ENCODE data around the gene ADAMTS8.
A peak's percentile ranks its signal among the peaks of the same experiment; 100 is the strongest.

ADAMTS8 gene

DNA sequence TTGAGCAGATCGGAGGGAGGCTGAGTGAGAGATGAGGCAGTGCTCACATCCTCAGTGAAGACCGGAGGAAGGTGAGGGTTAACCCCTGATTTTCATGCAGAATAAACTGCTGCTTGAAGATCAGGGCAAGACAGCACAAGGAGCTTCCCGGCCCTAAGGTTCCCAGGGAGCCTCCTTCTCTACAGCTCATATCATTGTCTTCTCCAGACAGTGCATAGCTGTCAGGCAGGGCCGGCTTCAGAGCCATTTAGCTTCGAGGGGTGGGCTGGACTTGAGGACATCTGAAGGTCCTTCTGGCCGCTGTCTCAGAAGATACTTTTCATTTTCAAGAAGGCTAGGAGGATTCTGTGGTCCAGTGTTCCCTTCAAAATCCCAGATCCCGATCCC, 7.2 kb downstream of the ADAMTS8 start:
- DNase-seq: no peak

DNA sequence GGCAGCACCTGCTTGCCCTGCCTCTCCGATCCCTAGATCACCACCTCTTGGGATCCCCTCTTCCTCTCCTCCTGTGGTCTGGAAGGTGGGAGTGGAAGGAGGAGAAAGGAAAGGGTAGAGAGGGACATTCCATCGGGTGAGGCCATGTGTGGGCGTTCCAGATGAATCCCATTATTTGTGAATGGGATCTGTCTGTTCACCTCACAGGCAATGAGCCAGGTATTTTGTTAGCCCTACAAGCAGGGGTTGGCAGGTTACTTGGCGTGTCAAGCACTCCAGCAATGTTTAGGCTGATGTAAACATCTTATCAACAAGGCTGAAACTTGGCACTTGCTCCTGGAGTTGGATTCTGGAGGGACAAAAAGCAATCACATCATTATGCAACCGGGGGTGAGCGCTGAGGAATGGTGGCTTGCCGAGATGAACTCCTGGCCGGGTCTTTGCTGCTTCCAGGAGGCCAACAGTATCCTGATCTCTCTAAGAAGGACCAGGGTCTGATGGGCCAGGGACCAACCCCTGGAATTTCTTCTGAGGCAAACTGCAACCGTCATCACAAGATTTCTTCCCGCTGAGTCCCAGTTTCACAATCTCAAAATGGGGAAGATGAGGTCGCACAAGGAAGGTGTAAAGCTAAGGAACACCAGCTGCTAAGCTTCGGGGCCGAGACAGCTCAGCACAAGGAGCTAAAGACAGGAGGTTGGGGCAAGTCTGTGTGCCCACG, 7.8 kb downstream of the ADAMTS8 start:
- no peak for DNase-seq

DNA sequence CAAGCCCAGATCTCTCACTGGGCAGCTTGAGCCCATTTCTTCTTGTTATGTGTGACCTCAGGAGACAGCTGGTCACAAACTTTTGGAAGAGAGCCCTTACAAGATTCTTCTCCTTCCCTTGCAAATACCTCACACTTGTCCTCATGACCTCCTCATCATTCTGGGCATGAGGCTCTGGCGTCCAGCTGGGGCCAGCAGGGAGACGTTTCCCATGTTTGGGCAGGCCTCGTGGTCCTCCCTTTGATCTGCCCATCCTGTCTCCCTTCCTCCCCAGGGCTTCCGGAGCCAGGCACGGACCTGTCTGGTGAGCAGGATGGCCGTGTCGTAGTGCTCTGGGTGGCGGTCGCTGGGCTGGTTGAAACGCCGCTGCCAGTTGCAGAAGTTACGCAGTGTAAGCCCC, 9.7 kb downstream of the ADAMTS8 start:
- no peak for DNase-seq

DNA sequence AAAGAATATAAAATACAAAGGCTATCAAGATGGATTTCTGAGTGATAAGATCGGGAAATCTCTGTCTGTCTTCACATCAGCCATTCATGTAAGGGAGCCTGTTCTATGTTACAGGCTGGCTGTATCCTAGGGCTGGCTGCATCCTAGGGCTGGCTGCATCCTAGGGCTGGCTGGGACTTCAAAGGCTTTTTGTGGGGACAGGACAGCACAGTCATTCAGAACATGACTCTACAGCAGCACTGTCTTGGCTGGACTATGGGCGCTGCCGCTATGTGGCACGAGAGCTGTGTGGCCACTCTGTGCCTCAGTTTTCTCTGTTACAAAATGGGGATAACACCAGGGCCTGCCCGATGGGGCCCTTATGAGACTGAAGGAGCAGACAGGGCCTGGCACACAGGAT, 10.2 kb downstream of the ADAMTS8 start:
- DNase-seq: peak in 31 of 51 donors; percentile 6 to 79 (median 44)

DNA sequence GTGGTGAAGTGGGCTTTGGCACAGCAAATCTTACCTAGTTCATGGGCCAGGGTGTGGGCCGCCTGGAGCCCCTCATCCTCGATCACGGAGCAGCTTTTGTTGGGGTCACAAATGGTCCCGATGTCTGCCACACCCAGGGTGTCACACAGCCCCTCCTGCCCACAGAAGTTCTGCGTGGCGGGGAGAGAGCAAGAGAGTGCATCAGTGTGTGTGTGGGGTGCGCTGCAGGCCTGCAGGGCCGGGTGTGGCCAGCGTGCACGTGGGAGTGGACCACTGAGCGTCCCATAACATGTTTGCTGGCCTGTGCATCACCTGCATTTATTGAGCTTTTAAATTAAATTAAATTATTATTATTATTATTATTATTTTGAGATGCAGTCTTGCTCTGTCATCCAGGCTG, 11.5 kb downstream of the ADAMTS8 start:
- DNase-seq: no peak

DNA sequence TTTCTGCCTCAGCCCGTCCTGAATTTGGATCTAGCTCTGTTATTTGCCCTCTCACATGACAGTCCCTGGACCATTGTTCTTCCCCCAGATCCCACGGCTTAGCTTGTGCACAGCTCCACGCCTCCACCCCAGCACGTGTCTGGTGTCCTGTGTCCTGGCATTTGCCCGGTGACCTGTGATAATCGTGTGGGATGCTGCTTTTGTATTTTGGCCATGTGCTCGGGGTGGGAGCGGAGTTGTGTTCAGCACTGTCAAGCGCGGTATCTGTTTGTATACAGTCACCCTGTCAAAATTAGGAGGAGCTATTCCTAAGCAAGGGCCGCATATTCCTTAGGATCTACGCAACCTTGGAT, 11.9 kb downstream of the ADAMTS8 start:
- no peak for DNase-seq

DNA sequence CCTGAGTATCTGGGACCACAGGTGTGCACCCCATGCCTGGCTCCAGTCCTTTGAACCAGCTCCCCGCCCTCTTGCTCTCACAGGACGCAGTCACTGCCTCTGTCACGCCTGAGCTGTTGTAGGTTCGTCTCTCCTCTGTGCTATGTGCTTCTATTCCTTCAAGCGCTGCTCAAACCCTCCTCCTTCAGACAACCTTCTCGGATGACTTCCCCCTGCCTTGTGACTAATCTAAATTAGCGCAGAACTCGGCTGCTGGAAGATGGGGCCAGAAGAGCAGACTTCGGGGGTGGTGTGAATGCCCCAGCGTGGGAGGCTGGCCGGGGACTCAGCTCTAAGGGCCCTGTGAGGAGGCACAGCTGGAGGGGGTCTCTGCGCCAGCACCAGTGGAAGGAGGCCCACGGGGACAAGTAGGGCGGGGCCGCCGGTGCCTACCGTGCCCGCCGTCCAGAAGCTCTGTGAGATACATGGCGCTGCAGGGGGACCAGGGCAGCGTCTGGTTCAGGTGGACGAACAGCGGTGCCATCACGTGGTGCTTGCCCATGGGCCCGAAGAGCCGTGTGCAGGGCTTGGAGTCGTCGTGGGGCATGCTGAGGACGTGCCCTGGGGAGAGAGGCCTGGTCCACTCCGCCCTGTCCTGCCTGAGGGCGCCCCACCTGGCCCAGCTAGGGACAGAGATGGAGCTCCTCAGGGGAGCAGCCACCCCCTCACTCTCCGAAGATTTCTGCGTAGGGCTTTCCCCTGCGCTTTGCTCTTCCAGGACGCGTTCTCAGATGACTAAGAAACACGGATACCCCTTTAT, 12.5 kb downstream of the ADAMTS8 start:
- no peak for DNase-seq

DNA sequence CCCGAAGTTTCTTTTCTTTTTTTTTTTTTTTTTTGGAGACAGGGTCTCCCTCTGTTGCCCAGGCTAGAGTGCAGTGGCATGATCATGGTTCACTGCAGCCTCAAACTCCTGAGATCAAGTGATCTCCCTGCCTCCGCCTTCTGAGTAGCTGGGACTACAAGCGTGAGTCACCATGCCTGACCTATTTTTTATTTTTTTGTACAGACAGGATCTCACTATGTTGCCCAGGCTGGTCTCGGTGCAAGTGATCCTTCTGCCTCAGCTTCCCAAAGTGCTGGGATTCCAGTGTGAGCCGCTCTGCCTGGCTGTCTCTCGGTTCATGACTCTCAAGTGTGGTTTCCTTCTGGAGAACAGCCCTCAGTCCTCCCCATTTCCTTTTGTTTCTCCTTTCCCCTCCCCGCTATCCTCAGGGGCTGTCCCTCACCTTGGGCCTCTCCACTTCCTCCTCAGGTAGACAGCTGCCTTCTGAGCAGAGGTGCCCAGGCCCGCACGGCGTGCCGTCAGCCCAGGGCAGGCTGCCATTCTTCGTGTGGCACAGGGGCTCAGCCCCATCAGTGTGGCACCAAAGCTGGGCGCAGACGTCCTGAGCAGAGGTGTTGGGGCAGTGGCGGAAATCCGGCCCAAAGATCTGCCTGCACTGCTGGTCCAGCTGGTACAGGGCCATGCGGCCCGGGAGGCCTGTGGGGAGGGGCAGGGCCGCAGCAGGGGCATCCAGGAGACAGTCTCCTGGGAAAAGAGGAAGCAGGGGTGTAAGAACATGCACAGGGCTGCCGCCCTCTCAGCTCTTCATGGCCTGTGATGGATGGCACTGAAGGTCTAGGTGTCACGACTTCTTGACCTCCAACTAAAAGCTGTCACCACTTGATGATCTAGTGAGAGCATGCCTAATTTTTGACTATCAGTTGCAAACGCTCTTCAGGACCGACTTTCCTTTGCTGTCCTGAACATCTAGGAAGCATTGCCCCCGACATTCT, 14.0 kb downstream of the ADAMTS8 start:
- no peak for DNase-seq

DNA sequence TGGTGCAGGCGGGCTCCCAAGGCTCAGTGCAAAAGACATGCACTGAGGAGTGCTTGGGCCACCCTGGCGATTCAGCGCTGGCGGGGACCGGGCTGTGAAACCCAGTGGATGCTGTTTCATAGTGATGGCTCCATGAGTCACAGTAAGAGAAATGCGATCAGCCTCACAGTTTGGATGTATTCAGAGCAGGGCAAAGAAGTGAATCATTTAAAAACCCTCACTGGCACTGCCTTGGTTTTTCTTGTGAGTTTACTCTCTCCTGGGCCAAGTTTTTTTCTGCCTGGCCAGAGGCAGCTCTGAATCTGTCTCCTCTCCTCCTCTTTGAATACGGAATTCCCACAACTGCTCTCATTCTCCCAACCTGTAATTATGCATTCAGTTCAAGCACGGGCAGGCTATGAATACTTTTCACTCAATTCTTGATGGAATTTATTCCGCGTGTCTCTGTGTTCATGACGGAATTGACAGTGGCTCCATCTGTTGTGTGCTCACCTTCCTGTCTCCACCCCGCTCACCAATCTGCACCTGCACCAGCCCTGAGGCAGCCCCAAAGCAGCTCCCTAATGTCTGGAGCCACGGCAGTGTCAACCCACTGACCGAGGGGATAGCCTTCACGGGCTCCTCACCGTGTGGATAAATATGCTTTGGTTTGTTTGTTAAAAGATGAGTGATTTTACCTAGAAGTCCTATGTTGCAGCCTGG, 14.9 kb downstream of the ADAMTS8 start:
- DNase-seq: peak in 7 of 51 donors; percentile 10 to 65 (median 28)

DNA sequence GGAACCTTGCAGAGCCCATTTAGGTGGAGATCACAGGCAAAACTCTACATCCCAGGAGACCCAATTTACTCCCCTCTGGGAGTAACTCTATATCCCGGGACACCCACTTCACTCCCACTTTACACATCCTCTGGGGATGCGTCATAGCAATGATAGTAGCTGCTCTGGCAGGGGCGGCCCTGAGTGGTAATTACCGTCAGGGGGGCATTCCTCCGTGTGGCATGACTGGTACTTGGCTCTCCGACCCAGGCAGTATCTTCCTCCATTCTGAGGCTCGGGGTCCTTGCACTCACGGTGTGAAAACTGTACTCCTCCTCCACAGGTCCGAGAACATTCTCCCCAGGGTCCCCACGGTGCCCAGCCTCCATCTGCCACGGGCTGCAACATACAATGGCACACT, 17.2 kb downstream of the ADAMTS8 start:
- DNase-seq: no peak

DNA sequence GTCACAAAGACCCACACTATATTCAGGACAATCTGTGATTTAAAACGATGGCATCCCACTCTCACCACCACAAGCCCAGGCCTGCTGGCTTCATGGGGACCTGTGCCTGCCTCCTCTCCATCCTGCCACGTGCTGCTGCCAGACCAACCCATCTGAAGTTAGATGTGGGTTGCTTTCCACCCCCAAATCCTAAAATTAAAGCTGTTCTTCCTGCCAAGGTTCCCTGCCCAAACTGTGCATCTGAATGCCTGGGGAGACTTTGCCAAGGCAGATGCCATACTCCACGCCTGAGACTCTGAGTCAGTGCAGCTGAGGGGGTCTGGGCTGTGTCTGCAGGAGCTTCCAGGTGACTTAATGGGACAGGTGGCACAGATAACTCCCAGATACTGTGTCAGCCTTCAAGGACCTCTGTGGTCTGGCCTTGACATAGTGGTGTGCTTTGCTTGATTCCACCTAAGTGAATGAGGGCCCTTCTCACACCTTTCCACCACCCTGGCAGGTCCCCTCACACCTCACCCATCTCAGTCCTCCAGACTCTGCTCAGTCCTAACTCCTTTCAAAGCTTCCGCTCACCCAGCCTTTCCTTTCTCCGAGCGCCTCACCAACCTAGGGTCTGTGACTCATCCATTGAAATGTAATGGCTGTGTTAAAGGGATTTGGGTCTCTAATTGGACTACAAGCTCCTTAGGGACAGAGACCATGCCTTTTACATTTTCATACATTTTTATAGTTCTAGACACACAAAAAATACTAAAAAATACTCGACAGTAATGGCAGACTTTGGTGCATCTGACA, 18.6 kb downstream of the ADAMTS8 start:
- DNase-seq: peak in 1 of 51 donors; percentile 36

DNA sequence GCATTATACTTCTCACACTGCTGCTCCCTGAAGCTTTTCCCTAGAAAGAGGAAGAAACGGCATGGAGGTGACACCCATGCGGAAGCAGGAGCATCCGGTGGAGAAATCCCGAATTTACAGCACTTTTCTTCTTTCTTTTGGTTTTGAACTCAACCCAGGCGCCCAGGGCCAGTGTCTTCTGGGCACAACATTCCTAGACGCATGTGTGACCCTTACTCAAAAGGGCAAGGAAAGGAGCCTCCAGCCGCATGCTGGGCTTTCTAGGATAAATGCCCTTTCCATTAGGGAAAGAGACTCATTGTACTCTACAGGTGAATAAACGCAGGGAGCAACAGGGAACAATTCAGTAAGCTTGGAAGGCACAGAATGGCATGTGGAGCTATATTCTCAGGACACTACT, 19.5 kb downstream of the ADAMTS8 start:
- no peak for DNase-seq

DNA sequence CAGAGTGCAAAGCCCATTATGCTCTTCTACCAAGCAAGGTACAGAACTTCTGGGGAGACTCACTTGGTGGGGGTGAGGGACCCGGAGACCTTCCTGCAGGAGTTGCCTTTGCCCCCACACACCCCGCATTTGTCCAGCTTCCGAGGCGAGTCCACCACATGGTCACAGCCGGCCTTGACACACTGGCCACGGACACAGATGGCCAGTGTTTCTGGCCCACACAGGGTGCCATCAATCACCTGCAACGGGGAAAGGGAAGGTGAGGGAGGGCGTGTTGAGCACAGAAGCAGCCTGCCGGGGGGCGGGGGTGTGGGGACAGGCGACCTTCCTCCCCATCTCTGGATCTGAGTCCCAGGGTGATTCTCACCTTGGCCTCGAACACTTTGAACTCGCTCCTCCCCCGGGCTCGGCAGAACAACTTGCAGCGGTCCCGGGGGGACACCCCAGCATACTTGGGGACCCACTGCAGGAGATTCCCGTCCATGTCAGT, 20.0 kb downstream of the ADAMTS8 start:
- DNase-seq: no peak

DNA sequence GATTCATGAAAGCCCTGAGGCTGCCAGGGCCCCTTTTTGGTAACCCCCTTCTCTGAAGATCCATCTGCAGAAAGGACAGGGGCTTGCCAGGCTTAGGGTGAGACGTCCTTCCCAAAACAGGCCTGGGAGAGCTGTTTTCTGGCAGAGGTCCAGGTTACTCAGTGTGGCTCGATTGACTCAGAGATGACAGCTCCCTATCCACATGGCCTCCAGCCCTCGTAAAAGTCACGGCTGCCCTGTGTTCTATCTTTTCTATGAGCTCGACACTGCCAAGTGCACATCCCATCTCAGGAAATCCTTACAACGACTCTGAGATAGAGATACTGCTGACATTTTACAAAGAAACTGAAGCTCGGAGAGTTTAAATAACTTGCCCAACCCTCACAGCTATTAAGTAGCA, 20.4 kb downstream of the ADAMTS8 start:
- peak in 1 of 51 donors; percentile 26 for DNase-seq

DNA sequence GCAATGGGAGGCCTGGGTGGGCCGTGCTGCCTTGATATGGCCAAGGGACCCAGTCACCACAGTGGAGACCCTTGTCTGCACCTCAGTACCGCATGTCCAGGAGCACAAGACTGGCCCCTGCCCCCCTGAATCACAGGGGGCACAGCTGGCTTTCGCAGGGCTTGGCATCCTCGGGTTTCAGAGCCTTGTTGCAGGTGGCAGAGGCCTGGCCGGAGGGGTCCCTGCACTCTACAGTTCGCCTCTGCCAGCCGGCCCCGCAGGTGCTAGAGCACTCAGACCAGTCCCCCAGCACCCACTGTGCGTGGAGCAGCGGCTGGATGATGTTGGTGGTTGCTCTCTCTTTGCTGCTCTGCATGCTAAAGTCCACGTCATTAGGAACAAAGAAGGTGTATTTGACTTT, 23.0 kb downstream of the ADAMTS8 start:
- no peak for DNase-seq

DNA sequence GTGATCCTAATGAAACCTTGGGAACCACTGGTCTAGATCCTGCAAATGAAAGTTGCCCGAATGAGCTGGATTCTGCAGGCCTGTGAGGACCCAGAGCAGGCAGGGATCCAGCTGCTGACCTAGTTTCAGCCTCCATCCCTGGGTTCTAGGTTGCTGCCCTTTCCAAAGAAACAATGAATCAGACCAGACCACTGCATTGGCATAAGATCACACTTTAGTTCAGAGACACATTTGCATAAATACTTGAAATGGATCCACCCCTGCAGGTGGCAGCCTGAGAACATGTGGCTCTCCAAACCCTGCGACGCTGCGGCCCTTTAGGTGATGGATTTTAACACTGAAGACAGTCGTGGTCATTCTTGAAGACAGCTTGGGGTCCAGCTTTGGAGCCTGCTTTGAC, 23.7 kb downstream of the ADAMTS8 start:
- no peak for DNase-seq

DNA sequence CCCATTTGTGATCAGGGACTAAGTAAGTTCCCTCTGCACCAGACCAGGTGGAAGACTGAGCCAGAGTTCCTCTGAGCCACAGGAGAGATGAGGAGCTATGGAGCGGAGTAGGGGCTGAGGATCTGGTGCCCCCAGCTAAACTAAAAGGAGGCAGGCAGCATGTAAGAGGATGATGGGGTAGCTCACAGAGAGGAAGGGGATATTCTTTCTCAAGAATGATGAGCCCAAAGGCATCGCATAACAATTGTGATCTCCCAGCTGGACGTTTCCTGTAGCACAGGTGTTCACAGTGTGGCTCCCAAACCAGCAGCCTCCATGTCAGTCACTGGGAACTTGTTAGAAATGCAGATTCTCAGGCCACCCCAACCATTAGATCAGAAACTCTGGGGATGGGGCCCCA, 24.4 kb downstream of the ADAMTS8 start:
- DNase-seq: no peak

DNA sequence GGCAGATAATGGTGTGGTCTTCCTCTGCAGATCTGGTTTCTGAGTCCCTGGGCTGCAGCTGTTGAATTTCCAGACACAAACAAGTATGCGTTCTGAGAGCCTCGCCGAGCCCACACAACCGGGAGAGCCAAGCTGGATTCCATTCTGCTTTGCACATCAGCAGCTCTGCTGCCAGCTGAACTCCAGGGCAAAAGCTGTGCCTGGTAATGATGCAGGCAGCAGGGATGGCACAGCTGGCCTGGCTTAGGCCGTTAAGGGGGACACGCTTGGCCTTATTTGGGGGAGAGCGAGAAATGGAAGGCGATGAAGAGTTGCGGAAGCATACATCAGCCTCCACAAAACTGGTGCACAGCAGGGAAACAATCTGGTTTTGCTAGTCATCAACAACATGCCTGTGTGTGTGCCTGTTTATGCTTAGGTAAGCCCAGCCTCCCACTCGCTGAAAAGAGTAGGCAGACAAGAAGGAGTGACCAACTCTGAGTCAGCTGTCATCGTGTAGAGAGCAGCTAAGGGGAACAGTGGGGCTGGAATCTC, 25.1 kb downstream of the ADAMTS8 start:
- DNase-seq: peak in 32 of 51 donors; percentile 14 to 85 (median 30)

DNA sequence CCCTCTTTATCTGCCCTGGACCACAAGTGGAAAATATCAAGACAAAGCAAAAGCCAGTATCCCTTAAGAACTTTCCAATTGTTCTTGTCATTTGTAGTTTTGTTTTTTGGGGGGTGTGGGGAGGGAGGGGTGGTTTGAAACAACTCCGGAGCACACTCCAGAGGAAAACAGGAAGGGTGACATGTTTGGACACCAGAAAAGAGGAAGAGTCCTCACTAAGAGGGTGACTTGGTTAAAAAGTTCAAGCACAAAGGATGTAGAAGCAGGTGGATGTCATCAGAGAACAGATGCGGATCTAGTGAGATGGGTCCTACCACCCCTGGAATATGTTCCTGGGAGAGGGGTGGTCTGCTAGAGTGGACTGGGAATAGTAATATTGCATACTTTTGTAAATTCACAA, 25.8 kb downstream of the ADAMTS8 start:
- DNase-seq: no peak
